ENCODE measurements around the gene MYT1. TPM values are rescaled to one million over a fixed set of nuclear protein-coding genes. Genes with fewer than 3 reads are reported as not detected.

Gene MYT1
- total RNA-seq, 2 donors from 2014 or later = 0.19 to 0.22 TPM

DNA sequence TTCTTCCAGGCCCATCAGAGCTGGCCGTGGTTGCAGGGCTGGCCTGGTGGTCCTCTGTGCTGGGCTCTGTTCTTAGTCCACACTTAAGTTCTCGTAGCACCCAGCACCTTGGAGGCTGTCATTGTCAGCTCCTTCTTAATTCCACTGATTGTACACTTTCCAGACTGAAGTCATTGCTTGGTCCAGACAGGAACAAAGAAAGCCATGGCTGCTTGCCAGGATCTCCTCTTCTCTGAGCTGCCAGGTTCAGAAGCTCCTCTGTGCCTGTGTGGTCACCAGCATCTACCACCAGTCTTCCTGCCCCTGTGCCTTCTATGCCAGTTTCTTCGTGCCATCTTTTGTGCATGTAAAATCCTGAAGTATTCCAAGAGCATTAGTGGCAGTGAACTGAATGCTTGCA is 51.8 kb downstream of the MYT1 start:
- Histone ChIP-seq H3K27me3 (no peaks in the 10 kb centered on the region), H3K4me1 (no peaks in the 10 kb centered on the region), H3K9me3 (no peaks in the 10 kb centered on the region), H3K4me3 (no peak overlapping the region), H3K27ac (no peak overlapping the region), H3K9ac (ENCODE audit: low read depth in 2 of 2, low read length in 2 of 2) (no peak overlapping the region), H3K36me3 (no peaks in the 10 kb centered on the region)
- TF ChIP-seq, protein P1, sequence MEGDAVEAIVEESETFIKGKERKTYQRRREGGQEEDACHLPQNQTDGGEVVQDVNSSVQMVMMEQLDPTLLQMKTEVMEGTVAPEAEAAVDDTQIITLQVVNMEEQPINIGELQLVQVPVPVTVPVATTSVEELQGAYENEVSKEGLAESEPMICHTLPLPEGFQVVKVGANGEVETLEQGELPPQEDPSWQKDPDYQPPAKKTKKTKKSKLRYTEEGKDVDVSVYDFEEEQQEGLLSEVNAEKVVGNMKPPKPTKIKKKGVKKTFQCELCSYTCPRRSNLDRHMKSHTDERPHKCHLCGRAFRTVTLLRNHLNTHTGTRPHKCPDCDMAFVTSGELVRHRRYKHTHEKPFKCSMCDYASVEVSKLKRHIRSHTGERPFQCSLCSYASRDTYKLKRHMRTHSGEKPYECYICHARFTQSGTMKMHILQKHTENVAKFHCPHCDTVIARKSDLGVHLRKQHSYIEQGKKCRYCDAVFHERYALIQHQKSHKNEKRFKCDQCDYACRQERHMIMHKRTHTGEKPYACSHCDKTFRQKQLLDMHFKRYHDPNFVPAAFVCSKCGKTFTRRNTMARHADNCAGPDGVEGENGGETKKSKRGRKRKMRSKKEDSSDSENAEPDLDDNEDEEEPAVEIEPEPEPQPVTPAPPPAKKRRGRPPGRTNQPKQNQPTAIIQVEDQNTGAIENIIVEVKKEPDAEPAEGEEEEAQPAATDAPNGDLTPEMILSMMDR (IDR thresholded peaks at IDR 0.05) = no peak
- DNase-seq = no peak
- intact Hi-C loops (cut with DNase I) = no loop called here

DNA sequence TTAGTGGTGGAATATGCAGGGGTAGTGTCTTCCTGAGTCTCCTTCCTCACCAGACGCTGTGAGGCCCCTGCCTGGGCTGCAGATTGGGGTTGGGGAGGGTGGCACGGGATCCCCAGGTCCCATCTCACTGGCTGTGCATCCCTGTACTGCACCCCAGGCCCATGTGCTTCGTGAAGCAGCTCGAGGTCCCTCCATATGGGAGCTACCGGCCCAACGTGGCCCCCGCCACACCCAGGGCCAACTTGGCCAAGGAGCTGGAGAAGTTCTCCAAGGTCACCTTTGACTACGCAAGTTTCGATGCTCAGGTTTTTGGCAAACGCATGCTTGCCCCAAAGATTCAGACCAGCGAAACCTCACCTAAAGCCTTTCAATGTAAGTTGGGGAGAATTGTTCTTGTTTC is 52.7 kb downstream of the MYT1 start:
- no peak for DNase-seq
- intact Hi-C loops (cut with DNase I) = no loop called here
- H3K27ac ChIP-seq = no peak overlapping the region
- H3K9ac ChIP-seq (ENCODE audit: low read depth in 2 of 2, low read length in 2 of 2) = no peak overlapping the region
- H3K36me3 ChIP-seq = no peaks in the 10 kb centered on the region
- H3K4me3 ChIP-seq = no peak overlapping the region
- TF ChIP-seq, protein P1 (IDR thresholded peaks at IDR 0.05) = no peak
- H3K4me1 ChIP-seq = no peaks in the 10 kb centered on the region
- no peaks in the 10 kb centered on the region for H3K9me3 ChIP-seq
- no peaks in the 10 kb centered on the region for H3K27me3 ChIP-seq

DNA sequence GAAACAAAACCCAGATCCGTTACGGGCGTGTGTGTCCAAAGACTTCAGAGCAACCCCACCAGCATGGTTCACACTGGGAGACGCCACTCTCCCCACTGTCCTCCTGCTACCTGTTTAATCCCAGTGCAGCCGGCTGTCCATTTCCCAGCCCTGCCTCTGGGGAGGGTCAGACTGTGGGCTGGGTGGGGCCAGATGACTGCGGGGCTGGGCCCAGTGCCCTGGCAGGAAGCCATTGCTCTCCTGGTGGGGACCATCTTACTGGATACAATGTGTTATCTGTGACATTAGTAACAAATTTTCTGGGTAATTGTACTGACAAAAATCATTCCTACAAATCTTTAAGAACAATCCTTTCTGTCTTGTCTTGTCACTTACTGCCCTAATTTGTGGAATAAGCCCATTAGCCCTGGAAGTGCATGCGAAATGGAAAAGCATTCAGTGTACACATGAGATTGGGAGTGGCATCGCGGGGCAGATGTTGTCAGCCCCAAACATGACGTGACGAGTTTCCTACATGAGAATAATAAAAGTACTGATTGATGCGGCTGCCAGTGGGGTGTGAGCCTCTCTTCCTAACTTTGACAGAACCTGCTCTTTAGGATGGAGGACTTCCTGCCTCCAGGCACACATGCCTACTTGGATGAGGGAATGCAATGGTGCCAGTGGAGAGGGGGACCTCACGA is 53.4 kb downstream of the MYT1 start:
- intact Hi-C loops (cut with DNase I) = no loop called here
- Histone ChIP-seq H3K4me3 (no peak overlapping the region), H3K27ac (no peak overlapping the region), H3K9ac (ENCODE audit: low read depth in 2 of 2, low read length in 2 of 2) (no peak overlapping the region), H3K27me3 (no peaks in the 10 kb centered on the region), H3K9me3 (no peaks in the 10 kb centered on the region), H3K36me3 (no peaks in the 10 kb centered on the region), H3K4me1 (no peaks in the 10 kb centered on the region)
- no peak for DNase-seq
- TF ChIP-seq, protein P1 (IDR thresholded peaks at IDR 0.05) = no peak

DNA sequence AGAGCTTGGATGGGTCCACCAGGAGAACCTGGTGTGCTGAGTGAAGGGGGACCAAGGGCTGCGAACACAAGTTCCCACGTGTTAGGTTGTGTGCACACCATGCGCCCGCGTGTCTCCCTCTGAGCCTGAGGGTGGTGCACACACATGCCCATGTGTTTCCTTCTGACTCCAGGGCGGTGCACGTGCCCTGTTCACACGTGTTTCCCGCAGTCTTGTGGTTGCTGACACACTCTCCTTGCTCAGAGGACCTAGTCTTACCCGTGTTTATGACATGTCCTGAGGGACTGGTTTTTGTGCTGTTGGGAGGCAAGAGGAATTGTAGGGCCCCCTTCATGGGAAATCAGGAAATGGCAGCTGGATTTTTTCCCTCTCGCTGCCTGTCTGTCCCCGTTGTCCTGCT is 55.0 kb downstream of the MYT1 start:
- no peak for DNase-seq
- Histone ChIP-seq H3K27me3 (no peaks in the 10 kb centered on the region), H3K36me3 (no peaks in the 10 kb centered on the region), H3K9me3 (no peaks in the 10 kb centered on the region), H3K27ac (no peak overlapping the region), H3K4me3 (no peak overlapping the region), H3K4me1 (no peaks in the 10 kb centered on the region), H3K9ac (ENCODE audit: low read depth in 2 of 2, low read length in 2 of 2) (no peak overlapping the region)
- TF ChIP-seq, protein P1 (IDR thresholded peaks at IDR 0.05) = no peak
- intact Hi-C loops (cut with DNase I) = no loop called here

DNA sequence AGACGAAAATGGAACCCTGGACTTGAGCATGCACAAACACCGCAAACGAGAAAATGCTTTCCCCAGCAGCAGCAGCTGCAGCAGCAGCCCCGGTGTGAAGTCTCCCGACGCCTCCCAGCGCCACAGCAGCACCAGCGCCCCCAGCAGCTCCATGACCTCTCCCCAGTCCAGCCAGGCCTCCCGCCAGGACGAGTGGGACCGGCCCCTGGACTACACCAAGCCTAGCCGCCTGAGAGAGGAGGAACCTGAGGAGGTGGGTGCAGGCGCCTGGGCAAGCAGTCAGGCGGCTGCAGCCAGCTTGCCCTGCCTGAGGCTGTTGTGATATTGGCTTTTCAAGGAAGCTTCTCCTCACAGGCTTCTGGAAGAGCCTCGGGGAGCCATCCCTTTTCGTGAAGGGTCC is 55.5 kb downstream of the MYT1 start:
- Histone ChIP-seq H3K9ac (ENCODE audit: low read depth in 2 of 2, low read length in 2 of 2) (no peak overlapping the region), H3K27ac (no peak overlapping the region), H3K36me3 (no peaks in the 10 kb centered on the region), H3K4me3 (no peak overlapping the region), H3K27me3 (no peaks in the 10 kb centered on the region), H3K4me1 (no peaks in the 10 kb centered on the region), H3K9me3 (no peaks in the 10 kb centered on the region)
- no peak for DNase-seq
- TF ChIP-seq, protein P1 (IDR thresholded peaks at IDR 0.05) = no peak
- intact Hi-C loops (cut with DNase I) = no loop called here

Data from colonic mucosa (tissue), 4 donors.